Stimulated activated CD4-positive, alpha-beta T cell treated with anti-CD3 and anti-CD28 coated beads, Interleukin-4, amount 100 ng/mL, for 4 hours (primary cell): Measurements from ENCODE around the gene RERG.

ENCODE experiments used
- DNase-seq, 2 experiments: peaks; one replicate each; pipeline ENCODE4 v3.0.0-alpha.2; 2020

The RERG gene

GRCh38 chr12:15183821-15184220 lies 37.4 kb downstream of the RERG start:
- DNase-seq: no peak

GRCh38 chr12:15181017-15181683 lies 40.1 kb downstream of the RERG start:
- no peak for DNase-seq

GRCh38 chr12:15180325-15180724 lies 40.9 kb downstream of the RERG start:
- no peak for DNase-seq

- DNase-seq: no peak
Measured at GRCh38 chr12:15179672-15180071, 41.5 kb downstream of the RERG start.

GRCh38 chr12:15173142-15173541 lies 48.1 kb downstream of the RERG start:
- DNase-seq: no peak

- DNase-seq: no peak
Measured at GRCh38 chr12:15172060-15172822, 49.0 kb downstream of the RERG start.

- no peak for DNase-seq
Measured at GRCh38 chr12:15171012-15171655, 50.1 kb downstream of the RERG start.

GRCh38 chr12:15168026-15168678 lies 53.1 kb downstream of the RERG start:
- no peak for DNase-seq

GRCh38 chr12:15165012-15165659 lies 56.1 kb downstream of the RERG start:
- no peak for DNase-seq

- no peak for DNase-seq
Measured at GRCh38 chr12:15163030-15163976, 57.9 kb downstream of the RERG start.

GRCh38 chr12:15158083-15158482 lies 63.1 kb downstream of the RERG start:
- no peak for DNase-seq

GRCh38 chr12:15157269-15157671 lies 63.9 kb downstream of the RERG start:
- no peak for DNase-seq

GRCh38 chr12:15155271-15155670 lies 65.9 kb downstream of the RERG start:
- DNase-seq: no peak

- DNase-seq: no peak
Measured at GRCh38 chr12:15154103-15154502, 67.1 kb downstream of the RERG start.

GRCh38 chr12:15152868-15153267 lies 68.3 kb downstream of the RERG start:
- no peak for DNase-seq

GRCh38 chr12:15152456-15152855 lies 68.8 kb downstream of the RERG start:
- DNase-seq: no peak

- no peak for DNase-seq
Measured at GRCh38 chr12:15151161-15152091, 69.8 kb downstream of the RERG start.

GRCh38 chr12:15146585-15146984 lies 74.6 kb downstream of the RERG start:
- DNase-seq: no peak

GRCh38 chr12:15143467-15143866 lies 77.8 kb downstream of the RERG start:
- no peak for DNase-seq

GRCh38 chr12:15142711-15143110 lies 78.5 kb downstream of the RERG start:
- no peak for DNase-seq

- DNase-seq: no peak
Measured at GRCh38 chr12:15131431-15131830, 89.8 kb downstream of the RERG start.
